Keratinocyte (primary cell): Measurements from ENCODE around the gene ARSB. TPM values are rescaled to one million over a fixed set of nuclear protein-coding genes. Genes with fewer than 3 reads are reported as not detected.

ENCODE experiments used
- DNase-seq: peaks from one replicate; pipeline ENCODE4 v3.0.0-alpha.2; 2011; ENCODE audit warnings: low read depth, missing footprints, low spot score
- FAIRE-seq: peaks from 2 replicates; lab custom pipeline; 2011; peaks lifted over from hg19 to GRCh38; lab: Jason Lieb, UNC
- H2AFZ ChIP-seq: 2 replicates; pipeline ENCODE4 v1.6.0; 2012; ENCODE audit warnings: low read length, control low read depth, inconsistent platforms; ENCODE audit not compliant: control insufficient read depth
- H3K27ac ChIP-seq: 2 replicates; pipeline ENCODE4 v1.5.1; 2011; ENCODE audit warnings: low read length; ENCODE audit not compliant: control insufficient read depth, insufficient read depth
- H3K27me3 ChIP-seq: 3 replicates; pipeline ENCODE4 v1.6.0; 2011; ENCODE audit warnings: low read length; ENCODE audit not compliant: control insufficient read depth, insufficient read depth; ENCODE audit errors: extremely low read depth
- H3K36me3 ChIP-seq, 2 experiments: 2 replicates in 1 of 2; 3 replicates in 1 of 2; pipeline ENCODE4 v1.5.1; 2011; ENCODE audit warnings: low read length in 2 of 2, mild to moderate bottlenecking in 1 of 2; ENCODE audit not compliant: control insufficient read depth in 2 of 2, insufficient read depth in 2 of 2; ENCODE audit errors: extremely low read depth in 1 of 2
- H3K4me1 ChIP-seq: 3 replicates; pipeline ENCODE4 v1.5.1; 2011; ENCODE audit warnings: low read length; ENCODE audit not compliant: control insufficient read depth, insufficient read depth; ENCODE audit errors: extremely low read depth
- H3K4me2 ChIP-seq: 3 replicates; pipeline ENCODE4 v1.6.0; 2011; ENCODE audit warnings: low read depth, low read length; ENCODE audit not compliant: control insufficient read depth, insufficient read depth; ENCODE audit errors: extremely low read depth
- H3K4me3 ChIP-seq, 3 experiments: fragments of 200-600 bp in 1 of 3; sonication (generic) in 1 of 3; 2 replicates in 2 of 3; 3 replicates in 1 of 3; pipeline ENCODE4 v1.5.1; 2011 to 2016; ENCODE audit warnings: low read length in 3 of 3, mild to moderate bottlenecking in 3 of 3, control low read depth in 2 of 3, inconsistent platforms in 1 of 3, low read depth in 1 of 3, mixed read lengths in 1 of 3, mixed run types in 1 of 3, moderate library complexity in 1 of 3; ENCODE audit not compliant: control insufficient read depth in 2 of 3, insufficient read depth in 2 of 3; ENCODE audit errors: extremely low read depth in 1 of 3
- H3K79me2 ChIP-seq: 2 replicates; pipeline ENCODE4 v1.6.0; 2012; ENCODE audit warnings: low read length; ENCODE audit not compliant: control insufficient read depth, insufficient read depth
- H3K9ac ChIP-seq: 3 replicates; pipeline ENCODE4 v1.6.0; 2011; ENCODE audit warnings: low read length; ENCODE audit not compliant: control insufficient read depth, insufficient read depth; ENCODE audit errors: extremely low read depth
- H3K9me1 ChIP-seq: 3 replicates; pipeline ENCODE4 v1.6.0; 2011; ENCODE audit warnings: low read length; ENCODE audit not compliant: control insufficient read depth, insufficient read depth; ENCODE audit errors: extremely low read depth
- H3K9me3 ChIP-seq: 2 replicates; pipeline ENCODE4 v1.5.1; 2012; ENCODE audit warnings: low read depth, low read length; ENCODE audit not compliant: control insufficient read depth
- H4K20me1 ChIP-seq: 3 replicates; pipeline ENCODE4 v1.6.0; 2011; ENCODE audit warnings: low read length; ENCODE audit not compliant: control insufficient read depth, insufficient read depth; ENCODE audit errors: extremely low read depth
- CTCF ChIP-seq, 3 experiments: IDR thresholded peaks in 1 of 3; conservative IDR thresholded peaks in 1 of 3; optimal IDR thresholded peaks in 1 of 3; 2 replicates in 2 of 3; 3 replicates in 1 of 3; pipeline versions ENCODE3 to v1.5.1; 2011; ENCODE audit warnings: low read length in 3 of 3, mild to moderate bottlenecking in 3 of 3, moderate library complexity in 2 of 3, control low read depth in 1 of 3, inconsistent platforms in 1 of 3; ENCODE audit not compliant: insufficient read depth in 2 of 3; ENCODE audit errors: extremely low read depth in 1 of 3
- EZH2 ChIP-seq: IDR thresholded peaks from one replicate; pipeline ENCODE4 v1.6.1; 2012; ENCODE audit warnings: inconsistent platforms, mild to moderate bottlenecking, low read length, moderate library complexity
- dilution Hi-C: fragments of 300-500 bp; cut with MboI; formaldehyde crosslinking; loops from one replicate; pipeline ENCODE4 v1.7.0; 2020; ENCODE audit warnings: low sequenced_read_pairs; ENCODE audit not compliant: extremely low pct_ligation_motif_present
- polyA plus RNA-seq, 5 experiments: library from polyadenylated mRNA; depleted of rRNA in 3 of 5; stranded (reverse) in 3 of 5; stranded (forward) in 1 of 5; unstranded in 1 of 5; fragments of >200 nt; gene quantifications; 1 replicate in 1 of 5; 2 replicates in 3 of 5; 3 replicates in 1 of 5; pipeline versions ENCODE4 v1.2.1 to v1.2.3, GENCODE V29; 2011 to 2012; ENCODE audit warnings: missing spikeins in 2 of 5, low read depth in 1 of 5, low replicate concordance in 1 of 5

Gene ARSB
- polyA plus RNA-seq, 1 donor (not counting 4 experiments of a cell fraction or from before 2014, with no cell fraction given), result 4.5 TPM

- no peak overlapping the region for H3K9ac ChIP-seq
- no peaks in the 10 kb centered on the region for H3K9me1 ChIP-seq
- dilution Hi-C loops, result no loop called here
- H3K79me2 ChIP-seq, result no peaks in the 10 kb centered on the region
- DNase-seq (no peak), FAIRE-seq (no peak)
- H3K27me3 ChIP-seq, result no peaks in the 10 kb centered on the region
- no peaks in the 10 kb centered on the region for H3K36me3 ChIP-seq
- H3K4me3 ChIP-seq, result no peak overlapping the region
- no peaks in the 10 kb centered on the region for H3K9me3 ChIP-seq
- H3K4me2 ChIP-seq, result no peak overlapping the region
- no peak overlapping the region for H3K27ac ChIP-seq
- TF ChIP-seq EZH2, result no peak
- no peak for TF ChIP-seq CTCF (optimal IDR thresholded peaks at IDR 0.05 in 1 of 3, IDR thresholded peaks at IDR 0.05 in 1 of 3, conservative IDR thresholded peaks at IDR 0.05 in 1 of 3; ENCODE audit: extremely low read depth in 1 of 3, insufficient read depth in 2 of 3, low read length in 3 of 3)
- H4K20me1 ChIP-seq, result no peaks in the 10 kb centered on the region
- no peak overlapping the region for H2AFZ ChIP-seq
- H3K4me1 ChIP-seq, result peaks cover 3% of the 10 kb centered on the region
These were observed 176.3 kb downstream of the ARSB start for GRCh38 chr5:78808818-78809217.

GRCh38 chr5:78808380-78808779, 176.7 kb downstream of the ARSB start:
- H3K27ac ChIP-seq, result no peak overlapping the region
- H4K20me1 ChIP-seq, result no peaks in the 10 kb centered on the region
- no peak overlapping the region for H3K9ac ChIP-seq
- dilution Hi-C loops, result no loop called here
- H3K9me3 ChIP-seq, result no peaks in the 10 kb centered on the region
- H3K27me3 ChIP-seq, result no peaks in the 10 kb centered on the region
- H3K36me3 ChIP-seq, result no peaks in the 10 kb centered on the region
- no peaks in the 10 kb centered on the region for H3K79me2 ChIP-seq
- no peak overlapping the region for H3K4me2 ChIP-seq
- no peaks in the 10 kb centered on the region for H3K9me1 ChIP-seq
- FAIRE-seq, result no peak
- H3K4me1 ChIP-seq, result peaks cover 3% of the 10 kb centered on the region
- TF ChIP-seq EZH2 (no peak), CTCF (optimal IDR thresholded peaks at IDR 0.05 in 1 of 3, IDR thresholded peaks at IDR 0.05 in 1 of 3, conservative IDR thresholded peaks at IDR 0.05 in 1 of 3; ENCODE audit: extremely low read depth in 1 of 3, insufficient read depth in 2 of 3, low read length in 3 of 3) (no peak)
- H3K4me3 ChIP-seq, result no peak overlapping the region
- no peak overlapping the region for H2AFZ ChIP-seq
- no peak for DNase-seq
